Heart left ventricle (tissue), 16 donors: ENCODE results near the gene KRT15. TPM values are rescaled to one million over a fixed set of nuclear protein-coding genes. Genes with fewer than 3 reads are reported as not detected.
"Not testable (repeated sequence)": the region's sequence is repeated elsewhere in the genome, so short reads cannot be mapped to it uniquely, and the experiment has no call there.

Source experiments
- ATAC-seq, 4 donors: fragments of 200-7000 bp; cut with Tn5 transposase; one replicate each; pipeline ENCODE4 v1.9.1; 2020 to 2022; ENCODE audit warnings: moderate library complexity in 4 of 4, mild to moderate bottlenecking in 3 of 4, moderate number of reproducible peaks in 1 of 4
- DNase-seq, 5 donors: peaks; one replicate each; pipeline ENCODE4 v3.0.0-alpha.2; 2020
- H3K27ac ChIP-seq, 12 donors: fragments of 200-600 bp; sonication (generic) in 4 of 12; one replicate each; pipeline versions ENCODE4 v1.5.0 to v1.8.0; 2016 to 2022; ENCODE audit warnings: mild to moderate bottlenecking in 2 of 12
- H3K27me3 ChIP-seq, 9 donors: fragments of 200-600 bp; sonication (generic) in 2 of 9; one replicate each; pipeline versions ENCODE4 v1.5.1 to v1.8.0; 2016 to 2022; ENCODE audit warnings: mild to moderate bottlenecking in 3 of 9
- H3K36me3 ChIP-seq, 9 donors: fragments of 200-600 bp; sonication (generic) in 2 of 9; one replicate each; pipeline versions ENCODE4 v1.5.0 to v1.8.0; 2018 to 2022; ENCODE audit warnings: mild to moderate bottlenecking in 2 of 9
- H3K4me1 ChIP-seq, 12 donors: fragments of 200-600 bp; sonication (generic) in 4 of 12; one replicate each; pipeline versions ENCODE4 v1.5.0 to v1.8.0; 2016 to 2022; ENCODE audit warnings: mild to moderate bottlenecking in 3 of 12
- H3K4me3 ChIP-seq, 12 donors: fragments of 200-600 bp; sonication (generic) in 4 of 12; one replicate each; pipeline versions ENCODE4 v1.5.0 to v1.8.0; 2017 to 2022; ENCODE audit warnings: mild to moderate bottlenecking in 9 of 12, moderate library complexity in 4 of 12
- H3K9me3 ChIP-seq, 12 donors: fragments of 200-600 bp; sonication (generic) in 4 of 12; one replicate each; pipeline versions ENCODE4 v1.5.0 to v1.8.0; 2016 to 2022; ENCODE audit warnings: mild to moderate bottlenecking in 1 of 12
- POLR2A ChIP-seq, 2 donors: fragments of 450-650 bp; IDR thresholded peaks; one replicate each; pipeline ENCODE4 v1.6.1; 2017; ENCODE audit warnings: antibody characterized with exemption in 2 of 2, mild to moderate bottlenecking in 2 of 2, moderate library complexity in 2 of 2
- WGBS, 4 donors: extraction: QIAGEN DNeasy Blood & Tissue Kit in 2 of 4; methylation state at CpG; one replicate each; pipeline versions ENCODE4 v1.1.5 to v1.1.7; 2013 to 2018; 5-methylcytosine and 5-hydroxymethylcytosine counted together
- intact Hi-C, 10 donors: fragments of 100-400 bp; cut with DNase I; formaldehyde crosslinking; loops; one replicate each; pipeline versions ENCODE4 v1.11.1 to v1.14.2; 2022
- polyA plus RNA-seq, 2 donors: library from polyadenylated mRNA; stranded (reverse); fragments of 200-250 nt; gene quantifications; one replicate each; pipeline ENCODE4 v1.2.3, GENCODE V29; 2013
- total RNA-seq, 9 donors: library from RNA; depleted of rRNA in 2 of 9; stranded (reverse); fragments of >200 nt in 2 of 9; fragmentation: NEBNext Ultra II Directional in 3 of 9; extraction: Animal tissue kit (Norgen Biotek cat#: 25700) in 3 of 9; gene quantifications; one replicate each; pipeline versions ENCODE4 v1.1.0 to v1.2.4, GENCODE V29; 2016 to 2023
- TF ChIP-seq, protein P1 (sequence below), 12 donors: fragments of 200-600 bp; sonication (generic) in 4 of 12; IDR thresholded peaks; one replicate each; pipeline versions ENCODE4 v1.5.0 to v1.8.0; 2018 to 2022; ENCODE audit warnings: antibody characterized with exemption in 12 of 12, mild to moderate bottlenecking in 5 of 12
- donor health status: ischemic (EF 13 %, LVEDD 7.1; RV severe dilation, severe dysfunction).
- donor health status: healthy with polysubstance abuse.
- donor health status: DM: no; HTN: yes; CAD: no.
- donor health status: DM: no; HTN: no; CAD: no.
- donor health status: ischemic (EF 25% LVEDD 6.9; RV normal size, moderate dysfunction).
- donor health status: ischemic (EF 25% LVEDD 5.7; RV mildly dilated, moderate dysfunction).
- donor health status: healthy.
- donor health status: DM: yes; HTN: yes; CAD: no.
- donor health status: ischemic (EF 35%, LVEDD 5.7; RV mildly dilated, moderate dysfunction).
- donor health status: nonischemic (EF 11% LVEDD 7.7; RV severe dilation, severe dysfunction).
- donor health status: DM: yes; HTN: yes; CAD: no.
- donor health status: PGD.
- donor health status: ischemic (EF 29% LVEDD 5.4; RV normal size, mild dysfunction).
- donor health status: nonischemic (EF 23%, LVEDD 6.1; RV moderate dilation, normal function).

The KRT15 gene
- total and polyA plus RNA-seq, 11 donors, result 0.14 to 0.36 TPM; not detected in 9

DNA sequence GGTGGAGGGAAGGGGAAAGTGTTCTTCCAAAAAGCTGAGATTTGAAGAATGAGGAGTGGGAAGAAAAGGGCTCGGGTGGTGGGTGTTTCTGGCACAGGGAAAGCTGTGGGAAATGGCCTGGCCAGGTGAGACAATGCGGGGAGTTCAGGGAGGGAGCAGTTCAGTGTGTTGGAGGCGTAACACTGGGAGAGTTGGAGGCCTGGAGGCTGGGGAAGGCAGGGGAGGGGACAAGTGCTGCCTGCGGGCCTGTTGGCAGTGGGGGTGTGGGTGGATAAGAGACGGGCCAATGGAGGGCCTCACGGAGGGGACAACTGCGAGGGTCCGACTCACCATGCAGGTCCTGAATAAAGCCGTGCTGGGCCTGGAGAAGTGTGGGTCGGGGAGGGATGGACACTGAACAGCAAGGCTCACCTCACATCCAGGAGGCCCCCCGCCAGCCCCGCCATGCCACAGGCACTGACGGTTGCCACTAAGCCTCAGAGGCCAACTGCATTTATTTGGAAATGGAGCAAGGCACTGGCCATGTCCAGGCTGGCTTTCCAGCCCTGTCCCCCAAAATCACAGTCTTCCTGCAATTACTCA is 27.2 kb upstream of the KRT15 start:
- no peak for DNase-seq
- Histone ChIP-seq H3K36me3 (no peaks in the 10 kb centered on the region), H3K4me3 (no peak overlapping the region), H3K4me1 (peaks cover 0 to 20% (median 10%) of the 10 kb centered on the region in 12 donors), H3K27ac (no peak overlapping the region), H3K27me3 (peaks cover 0 to 9% (median 2%) of the 10 kb centered on the region in 9 donors), H3K9me3 (peaks cover 0 to 10% (median 1%) of the 10 kb centered on the region in 12 donors)
- TF ChIP-seq, protein P1, sequence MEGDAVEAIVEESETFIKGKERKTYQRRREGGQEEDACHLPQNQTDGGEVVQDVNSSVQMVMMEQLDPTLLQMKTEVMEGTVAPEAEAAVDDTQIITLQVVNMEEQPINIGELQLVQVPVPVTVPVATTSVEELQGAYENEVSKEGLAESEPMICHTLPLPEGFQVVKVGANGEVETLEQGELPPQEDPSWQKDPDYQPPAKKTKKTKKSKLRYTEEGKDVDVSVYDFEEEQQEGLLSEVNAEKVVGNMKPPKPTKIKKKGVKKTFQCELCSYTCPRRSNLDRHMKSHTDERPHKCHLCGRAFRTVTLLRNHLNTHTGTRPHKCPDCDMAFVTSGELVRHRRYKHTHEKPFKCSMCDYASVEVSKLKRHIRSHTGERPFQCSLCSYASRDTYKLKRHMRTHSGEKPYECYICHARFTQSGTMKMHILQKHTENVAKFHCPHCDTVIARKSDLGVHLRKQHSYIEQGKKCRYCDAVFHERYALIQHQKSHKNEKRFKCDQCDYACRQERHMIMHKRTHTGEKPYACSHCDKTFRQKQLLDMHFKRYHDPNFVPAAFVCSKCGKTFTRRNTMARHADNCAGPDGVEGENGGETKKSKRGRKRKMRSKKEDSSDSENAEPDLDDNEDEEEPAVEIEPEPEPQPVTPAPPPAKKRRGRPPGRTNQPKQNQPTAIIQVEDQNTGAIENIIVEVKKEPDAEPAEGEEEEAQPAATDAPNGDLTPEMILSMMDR (IDR thresholded peaks at IDR 0.05), result no peak
- no peak for TF ChIP-seq POLR2A (IDR thresholded peaks at IDR 0.05)
- intact Hi-C loops, result loop anchor here in 9 of 10 donors (2.0 to 10.0 kb wide), 8 partner anchors 116 to 741 kb away; no protein-coding TSS in a partner anchor
- no peak for ATAC-seq
- 79 to 80% (median 80%) methylated on average over 13 of the region's 13 CpGs for WGBS, 4 donors

DNA sequence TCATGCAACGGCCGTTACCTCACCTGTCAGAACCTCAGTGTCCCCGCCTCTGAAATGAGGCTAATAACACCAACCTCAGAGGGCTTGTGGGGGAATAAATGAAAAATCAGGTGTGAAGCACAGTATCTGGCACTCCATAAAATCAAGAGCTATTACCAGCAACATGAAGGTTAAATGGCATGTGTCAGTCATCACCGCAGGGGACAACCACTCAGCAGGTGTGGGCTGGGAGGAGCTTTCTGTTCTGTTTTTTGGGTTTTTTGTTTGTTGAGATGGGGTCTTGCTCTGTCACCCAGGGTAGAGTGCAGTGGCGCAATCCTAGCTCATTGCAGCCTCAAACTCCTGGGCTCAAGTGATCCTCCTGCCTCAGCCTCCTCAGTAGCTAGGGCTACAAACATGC is 26.2 kb upstream of the KRT15 start:
- Histone ChIP-seq H3K4me3 (no peak overlapping the region), H3K36me3 (no peaks in the 10 kb centered on the region), H3K4me1 (peaks cover 0 to 20% (median 10%) of the 10 kb centered on the region in 12 donors), H3K27ac (no peak overlapping the region), H3K9me3 (peaks cover 0 to 10% (median 1%) of the 10 kb centered on the region in 12 donors), H3K27me3 (peaks cover 0 to 9% (median 2%) of the 10 kb centered on the region in 9 donors)
- DNase-seq (no peak), ATAC-seq (no peak)
- WGBS, 4 donors, result 93 to 94% (median 93%) methylated on average over 5 of the region's 5 CpGs
- intact Hi-C loops, result loop anchor here in 8 of 10 donors (5.0 to 10.0 kb wide), 7 partner anchors 117 to 740 kb away; no protein-coding TSS in a partner anchor
- TF ChIP-seq, protein P1 (IDR thresholded peaks at IDR 0.05), result no peak
- TF ChIP-seq POLR2A (IDR thresholded peaks at IDR 0.05), result no peak

DNA sequence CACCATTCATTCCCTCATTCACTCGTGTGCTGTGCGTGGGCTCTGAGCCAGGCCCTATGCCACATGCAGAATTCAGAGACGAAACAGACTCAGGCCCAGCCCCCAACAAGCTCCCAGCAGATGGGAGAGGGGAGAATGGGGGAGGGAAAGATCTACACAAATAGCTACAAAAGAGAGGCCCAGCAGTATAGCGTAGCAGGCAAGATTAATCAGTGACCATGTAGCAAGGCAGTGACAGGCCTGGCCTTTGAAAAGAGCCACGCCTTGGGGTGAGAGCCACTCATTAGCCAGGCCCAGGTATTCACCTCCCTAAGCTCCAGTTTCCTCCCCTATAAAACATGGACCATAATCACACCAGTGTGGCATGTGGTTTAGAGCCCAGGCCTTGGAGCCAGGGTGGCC is 25.8 kb upstream of the KRT15 start:
- DNase-seq (no peak), ATAC-seq (no peak)
- H3K4me3 ChIP-seq, result no peak overlapping the region
- H3K27ac ChIP-seq, result no peak overlapping the region
- peaks cover 0 to 9% (median 2%) of the 10 kb centered on the region in 9 donors for H3K27me3 ChIP-seq
- peaks cover 0 to 19% (median 10%) of the 10 kb centered on the region in 12 donors for H3K4me1 ChIP-seq
- peaks cover 0 to 10% (median 1%) of the 10 kb centered on the region in 12 donors for H3K9me3 ChIP-seq
- no peak for TF ChIP-seq POLR2A (IDR thresholded peaks at IDR 0.05)
- TF ChIP-seq, protein P1 (IDR thresholded peaks at IDR 0.05), result no peak
- 53 to 63% (median 54%) methylated on average over 5 of the region's 5 CpGs for WGBS, 4 donors
- intact Hi-C loops, result loop anchor here in 3 of 10 donors (10.0 kb wide), 3 partner anchors 640 to 740 kb away; no protein-coding TSS in a partner anchor
- no peaks in the 10 kb centered on the region for H3K36me3 ChIP-seq

DNA sequence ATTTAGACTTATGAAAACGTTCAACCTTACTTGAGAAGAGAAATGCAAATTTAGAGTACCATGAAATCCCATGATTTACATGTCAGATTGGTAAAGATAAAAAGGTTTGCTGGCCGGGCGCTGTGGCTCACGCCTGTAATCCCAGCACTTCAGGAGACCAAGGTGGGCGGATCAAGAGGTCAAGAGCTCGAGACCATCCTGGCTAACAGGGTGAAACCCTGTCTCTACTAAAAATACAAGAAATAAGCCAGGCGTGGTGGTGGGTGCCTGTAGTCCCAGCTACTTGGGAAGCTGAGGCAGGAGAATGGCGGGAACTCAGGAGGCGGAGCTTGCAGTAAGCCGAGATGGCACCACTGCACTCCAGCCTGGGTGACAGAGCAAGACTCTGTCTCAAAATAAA is 24.1 kb upstream of the KRT15 start:
- not testable (repeated sequence) for H3K27me3 ChIP-seq, ATAC-seq, H3K4me1 ChIP-seq, H3K4me3 ChIP-seq, H3K27ac ChIP-seq, H3K36me3 ChIP-seq, DNase-seq
- H3K9me3 ChIP-seq, result peaks cover 0 to 10% (median 1%) of the 10 kb centered on the region in 12 donors
- intact Hi-C loops, result loop anchor here in 3 of 10 donors (10.0 kb wide), 3 partner anchors 638 to 738 kb away; no protein-coding TSS in a partner anchor
- WGBS, 4 donors, result 82 to 85% (median 82%) methylated on average over 10 of the region's 10 CpGs
